Coronary artery (tissue), 2 donors: Measurements from ENCODE around the gene CHST13.

Source experiments
- DNase-seq: peaks from one replicate; pipeline ENCODE4 v3.0.0-alpha.2; 2017; ENCODE audit warnings: low spot score
- H3K27ac ChIP-seq, 2 donors: fragments of 200-600 bp; sonication (generic); one replicate each; pipeline ENCODE4 v1.5.1; 2016 to 2019
- H3K4me3 ChIP-seq: fragments of 200-600 bp; sonication (generic); 2 replicates; pipeline ENCODE4 v1.5.1; 2016; ENCODE audit warnings: mild to moderate bottlenecking, moderate library complexity
- TF ChIP-seq, protein P1 (sequence below): fragments of 200-600 bp; sonication (generic); IDR thresholded peaks from one replicate; pipeline ENCODE4 v1.5.1; 2019; ENCODE audit warnings: antibody characterized with exemption

CHST13 gene

DNA sequence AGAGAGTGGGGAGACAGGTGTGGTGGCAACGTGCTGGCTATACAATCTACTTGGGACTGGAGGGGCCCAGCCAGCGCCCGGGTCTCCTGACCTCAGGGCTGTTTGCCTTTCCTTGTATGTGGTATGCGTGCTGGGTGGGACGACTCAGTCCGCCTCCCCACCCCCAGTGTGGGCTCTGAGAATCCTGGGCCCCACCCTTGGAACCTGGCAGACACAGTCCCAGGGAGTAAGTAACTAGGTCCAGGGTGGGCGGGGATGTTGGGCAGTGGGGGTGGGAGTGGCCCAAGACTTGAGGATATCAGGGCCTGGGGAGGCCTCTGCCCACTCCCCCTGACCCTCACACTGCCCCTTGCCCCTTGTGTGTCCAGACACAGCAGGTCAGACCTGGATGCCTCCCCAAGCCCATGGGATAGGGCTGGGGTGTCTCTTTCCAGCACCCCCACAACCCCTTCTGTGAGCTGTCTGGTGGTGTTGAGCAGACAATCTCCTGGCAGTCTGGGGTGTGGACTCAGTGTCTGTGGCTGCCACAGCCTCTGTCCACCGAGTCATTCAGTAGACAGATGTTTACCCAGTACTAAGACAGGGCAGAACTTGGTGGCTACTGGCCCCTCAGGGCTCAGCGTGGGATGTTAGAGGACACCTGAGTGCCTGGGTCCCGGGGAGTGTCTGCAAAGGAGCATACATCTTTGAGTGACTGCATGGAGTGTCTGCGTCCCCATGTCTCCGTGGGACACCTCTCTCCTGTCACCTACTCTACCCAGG lies 1.3 kb downstream of the CHST13 start:
- no peak overlapping the region for H3K27ac ChIP-seq
- no peak for DNase-seq
- TF ChIP-seq, protein P1, sequence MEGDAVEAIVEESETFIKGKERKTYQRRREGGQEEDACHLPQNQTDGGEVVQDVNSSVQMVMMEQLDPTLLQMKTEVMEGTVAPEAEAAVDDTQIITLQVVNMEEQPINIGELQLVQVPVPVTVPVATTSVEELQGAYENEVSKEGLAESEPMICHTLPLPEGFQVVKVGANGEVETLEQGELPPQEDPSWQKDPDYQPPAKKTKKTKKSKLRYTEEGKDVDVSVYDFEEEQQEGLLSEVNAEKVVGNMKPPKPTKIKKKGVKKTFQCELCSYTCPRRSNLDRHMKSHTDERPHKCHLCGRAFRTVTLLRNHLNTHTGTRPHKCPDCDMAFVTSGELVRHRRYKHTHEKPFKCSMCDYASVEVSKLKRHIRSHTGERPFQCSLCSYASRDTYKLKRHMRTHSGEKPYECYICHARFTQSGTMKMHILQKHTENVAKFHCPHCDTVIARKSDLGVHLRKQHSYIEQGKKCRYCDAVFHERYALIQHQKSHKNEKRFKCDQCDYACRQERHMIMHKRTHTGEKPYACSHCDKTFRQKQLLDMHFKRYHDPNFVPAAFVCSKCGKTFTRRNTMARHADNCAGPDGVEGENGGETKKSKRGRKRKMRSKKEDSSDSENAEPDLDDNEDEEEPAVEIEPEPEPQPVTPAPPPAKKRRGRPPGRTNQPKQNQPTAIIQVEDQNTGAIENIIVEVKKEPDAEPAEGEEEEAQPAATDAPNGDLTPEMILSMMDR = no peak
- no peak overlapping the region for H3K4me3 ChIP-seq

DNA sequence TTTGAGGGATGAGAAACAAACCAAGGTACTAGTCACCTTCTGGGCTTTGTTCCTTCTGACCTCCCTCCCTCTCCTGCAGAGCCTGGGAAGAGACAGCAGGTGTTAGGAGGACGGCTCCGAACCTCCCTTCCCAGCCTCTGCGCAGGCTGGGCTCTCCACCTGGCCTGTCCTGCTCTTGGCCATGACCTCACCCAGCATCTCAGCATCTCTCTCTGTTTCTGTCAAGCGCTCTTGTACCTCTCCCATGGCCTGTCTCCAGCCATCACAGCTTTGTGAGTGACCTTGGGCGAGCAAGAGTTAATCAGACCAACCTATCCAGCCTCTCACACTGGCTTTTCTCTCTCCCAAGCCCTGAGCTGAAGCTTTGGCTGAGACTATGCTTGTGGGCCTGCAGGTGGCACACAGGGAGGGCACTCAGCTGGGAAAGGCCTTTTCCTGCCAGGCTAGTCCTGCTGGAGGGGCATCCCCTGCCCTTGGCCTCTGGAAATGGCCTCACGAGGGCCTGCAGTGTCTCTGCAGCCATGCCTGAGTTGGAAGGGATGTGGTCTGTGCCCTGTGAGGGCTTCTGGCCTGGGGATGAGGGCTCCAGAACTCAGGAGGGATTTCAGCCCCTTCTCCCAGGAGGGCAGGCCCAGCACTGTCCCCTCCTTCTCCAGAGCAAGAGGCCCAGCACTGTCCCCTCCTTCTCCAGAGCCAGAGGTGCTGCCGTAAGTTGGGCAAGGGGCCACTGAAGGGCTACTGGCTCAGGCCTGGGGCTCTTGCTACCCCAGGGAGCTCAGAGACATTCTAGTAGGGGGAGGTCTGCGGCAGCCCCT lies 2.1 kb downstream of the CHST13 start:
- TF ChIP-seq, protein P1 = no peak
- DNase-seq = no peak
- Histone ChIP-seq H3K27ac (no peak overlapping the region), H3K4me3 (no peak overlapping the region)

GRCh38 chr3:126526668-126527005 lies 2.7 kb downstream of the CHST13 start:
- no peak overlapping the region for H3K4me3 ChIP-seq
- no peak for DNase-seq
- no peak overlapping the region for H3K27ac ChIP-seq
- TF ChIP-seq, protein P1 = no peak

DNA sequence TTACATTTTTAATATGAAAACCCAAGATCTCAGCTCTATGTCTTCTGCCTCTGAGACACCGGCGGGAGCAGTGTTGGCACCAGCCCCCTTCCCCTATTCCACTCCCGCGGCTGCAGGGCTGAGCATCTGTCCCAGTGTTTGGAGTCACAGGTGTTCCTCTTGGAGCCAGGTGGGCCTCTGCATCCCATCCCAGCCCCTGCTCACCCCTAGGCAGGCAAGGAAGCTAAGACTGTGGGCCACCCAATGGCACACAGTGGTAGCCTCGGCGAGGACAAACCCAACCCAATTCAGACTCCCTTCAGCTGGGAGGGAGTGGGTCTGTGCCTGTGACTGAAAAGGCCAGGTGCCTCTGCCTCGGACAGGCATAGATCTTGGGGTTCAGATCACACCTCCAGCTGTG lies 3.1 kb downstream of the CHST13 start:
- no peak overlapping the region for H3K27ac ChIP-seq
- TF ChIP-seq, protein P1 = no peak
- no peak overlapping the region for H3K4me3 ChIP-seq
- DNase-seq = no peak

DNA sequence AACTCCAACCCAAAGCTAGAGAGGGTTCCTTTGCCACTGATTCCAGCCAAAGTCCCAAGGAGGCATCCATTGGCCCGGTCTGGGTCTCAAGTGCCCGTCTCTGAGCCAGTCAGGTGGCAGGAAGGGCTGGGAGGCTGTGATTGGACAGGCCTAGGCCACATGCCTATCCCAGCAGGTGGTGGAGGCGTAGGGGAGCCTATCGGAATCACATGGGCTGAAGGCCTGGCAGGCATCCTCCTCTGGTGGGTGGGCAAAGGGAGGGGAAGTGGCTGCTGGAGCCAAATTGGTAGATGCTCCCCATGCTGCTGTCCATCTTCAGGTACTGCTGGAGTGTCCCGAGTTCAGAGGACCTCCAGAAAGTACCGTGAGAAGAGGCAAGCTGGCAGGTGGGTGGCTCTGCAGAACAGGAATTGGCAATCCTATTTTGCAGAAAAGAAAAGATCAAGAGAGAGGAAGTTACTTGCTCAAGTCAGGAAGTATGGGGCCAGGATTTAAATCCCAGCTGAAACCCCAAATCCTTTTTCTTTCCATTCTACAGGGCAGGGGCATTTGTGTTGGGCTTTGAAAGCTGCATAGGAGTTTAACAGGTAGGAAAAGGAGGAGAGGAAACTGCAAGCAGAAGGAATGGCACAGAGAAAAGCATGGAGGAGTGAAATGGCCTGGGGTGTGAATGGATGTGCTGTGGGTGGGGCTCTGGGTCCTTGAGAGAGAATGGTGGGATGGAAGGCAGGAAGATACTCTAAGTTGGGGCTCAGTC lies 3.7 kb downstream of the CHST13 start:
- no peak for DNase-seq
- TF ChIP-seq, protein P1 = no peak
- Histone ChIP-seq H3K4me3 (no peak overlapping the region), H3K27ac (no peak overlapping the region)

- TF ChIP-seq, protein P1 = no peak
- H3K27ac ChIP-seq = no peak overlapping the region
- no peak overlapping the region for H3K4me3 ChIP-seq
- no peak for DNase-seq
These were observed 4.5 kb downstream of the CHST13 start for GRCh38 chr3:126528419-126528799.
